GM18517 (cell line): Measurements from ENCODE around the gene OR10G2.
"Not testable (repeated sequence)": the region's sequence is repeated elsewhere in the genome, so short reads cannot be mapped to it uniquely, and the experiment has no call there.

Experiments
- ATAC-seq: cut with Tn5 transposase; IDR thresholded peaks from one replicate; pipeline ENCODE4 v1.9.1; 2021; ENCODE audit warnings: mild to moderate bottlenecking, moderate library complexity; ENCODE audit not compliant: unreplicated experiment

OR10G2 gene, protein sequence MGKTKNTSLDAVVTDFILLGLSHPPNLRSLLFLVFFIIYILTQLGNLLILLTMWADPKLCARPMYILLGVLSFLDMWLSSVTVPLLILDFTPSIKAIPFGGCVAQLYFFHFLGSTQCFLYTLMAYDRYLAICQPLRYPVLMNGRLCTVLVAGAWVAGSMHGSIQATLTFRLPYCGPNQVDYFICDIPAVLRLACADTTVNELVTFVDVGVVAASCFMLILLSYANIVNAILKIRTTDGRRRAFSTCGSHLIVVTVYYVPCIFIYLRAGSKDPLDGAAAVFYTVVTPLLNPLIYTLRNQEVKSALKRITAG

DNA sequence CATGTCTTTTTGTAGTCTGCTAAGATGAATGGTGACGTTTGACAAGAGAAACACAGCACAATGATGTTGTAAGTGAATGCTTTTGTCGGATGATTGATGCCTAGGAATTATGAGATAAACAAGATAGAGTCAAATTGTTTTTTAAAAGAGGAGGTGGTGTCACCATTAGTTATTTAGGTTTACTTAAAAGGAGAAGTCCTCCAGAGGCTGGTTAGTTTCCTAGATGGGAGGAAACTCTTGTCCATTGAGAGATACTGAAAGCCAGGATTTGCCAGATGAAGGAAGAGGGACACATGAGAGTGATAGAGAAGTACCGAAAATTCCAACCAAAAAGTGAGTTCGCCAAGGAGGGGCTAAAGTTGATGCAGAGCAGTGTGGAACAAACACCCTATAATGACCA lies at the start of gene OR10G2:
TSS of gene OR10G2 (minus strand) at position 101 of the 400 bp plus-strand sequence. CDS start at position 3, 98 bp downstream.
- ATAC-seq, result no peak

- no peak for ATAC-seq
These were observed 45.3 kb upstream of the OR10G2 start for GRCh38 chr14:21680072-21680471.

- no peak for ATAC-seq
These were observed 40.8 kb upstream of the OR10G2 start for GRCh38 chr14:21675566-21675965.

- ATAC-seq, result no peak
These were observed 39.0 kb upstream of the OR10G2 start, which contains the start of gene OR4E1 for GRCh38 chr14:21673718-21674117. Gene OR4E1, minus strand, starts transcription at chr14:21673818. Its CDS starts 2,883 bp downstream, at chr14:21670935.

GRCh38 chr14:21672116-21672515 lies 37.4 kb upstream of the OR10G2 start:
- ATAC-seq, result no peak

- ATAC-seq, result no peak
These were observed 36.6 kb upstream of the OR10G2 start for GRCh38 chr14:21671371-21671770.

GRCh38 chr14:21669284-21669683 lies 34.5 kb upstream of the OR10G2 start:
- ATAC-seq, result no peak

DNA sequence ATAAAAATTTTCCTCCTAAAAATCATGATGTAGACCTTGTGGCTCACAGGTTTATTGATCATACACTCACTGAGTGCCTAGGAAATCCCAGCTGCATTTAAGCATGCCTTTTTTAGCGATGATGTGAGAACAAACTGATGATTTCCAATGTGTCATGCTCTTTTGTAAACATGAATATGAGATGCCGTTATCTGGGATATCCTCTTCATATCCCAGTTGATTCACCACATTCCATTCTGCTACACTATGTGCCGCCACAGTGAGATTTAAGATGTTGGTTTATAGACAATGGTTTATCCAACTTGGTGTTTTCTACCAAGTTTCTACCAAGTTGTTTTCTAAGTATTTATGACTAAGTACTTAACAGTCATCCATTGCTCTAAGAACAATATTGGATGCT lies 33.6 kb upstream of the OR10G2 start:
- ATAC-seq, result no peak

DNA sequence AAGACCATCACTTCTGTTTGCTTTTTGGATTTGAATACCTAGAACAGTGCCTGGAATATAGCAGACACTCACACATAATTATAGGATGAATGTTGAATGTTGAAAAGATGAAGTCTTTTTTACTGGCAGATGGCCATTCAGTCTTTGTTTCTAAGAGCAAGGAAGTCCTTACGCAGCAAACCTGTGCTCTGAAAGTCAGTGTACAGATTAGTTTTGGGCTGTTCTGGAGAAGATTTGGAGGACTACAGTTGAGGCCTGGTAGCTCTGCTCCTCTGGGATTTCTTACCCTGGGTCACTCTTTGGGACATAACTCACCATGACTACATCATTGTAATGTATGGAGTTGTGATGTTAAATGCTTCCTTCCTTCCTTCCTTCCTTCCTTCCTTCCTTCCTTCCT lies 22.2 kb upstream of the OR10G2 start:
- no peak for ATAC-seq

DNA sequence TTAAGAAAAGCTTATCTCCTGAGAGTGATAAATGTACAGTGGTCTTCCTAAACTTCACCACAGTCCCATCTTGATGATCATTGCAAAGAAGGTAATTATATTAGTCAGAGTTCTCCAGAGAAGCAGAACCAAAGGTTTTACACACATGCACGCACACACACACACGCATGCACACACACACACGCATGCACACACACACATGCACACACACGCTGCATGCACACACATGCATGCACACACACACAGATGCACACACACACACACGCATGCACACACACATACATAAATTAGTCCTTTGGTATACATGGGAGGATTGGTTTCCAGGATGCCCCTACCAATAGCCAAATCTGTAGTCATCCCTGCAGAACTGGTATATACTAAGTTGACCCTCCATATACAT lies 19.5 kb upstream of the OR10G2 start:
- no peak for ATAC-seq

- no peak for ATAC-seq
These were observed 18.7 kb upstream of the OR10G2 start, which contains the start of gene OR4E2 for GRCh38 chr14:21653331-21653885. Gene OR4E2, plus strand, starts transcription at chr14:21653835. Its CDS starts 11,248 bp downstream, at chr14:21665083.

DNA sequence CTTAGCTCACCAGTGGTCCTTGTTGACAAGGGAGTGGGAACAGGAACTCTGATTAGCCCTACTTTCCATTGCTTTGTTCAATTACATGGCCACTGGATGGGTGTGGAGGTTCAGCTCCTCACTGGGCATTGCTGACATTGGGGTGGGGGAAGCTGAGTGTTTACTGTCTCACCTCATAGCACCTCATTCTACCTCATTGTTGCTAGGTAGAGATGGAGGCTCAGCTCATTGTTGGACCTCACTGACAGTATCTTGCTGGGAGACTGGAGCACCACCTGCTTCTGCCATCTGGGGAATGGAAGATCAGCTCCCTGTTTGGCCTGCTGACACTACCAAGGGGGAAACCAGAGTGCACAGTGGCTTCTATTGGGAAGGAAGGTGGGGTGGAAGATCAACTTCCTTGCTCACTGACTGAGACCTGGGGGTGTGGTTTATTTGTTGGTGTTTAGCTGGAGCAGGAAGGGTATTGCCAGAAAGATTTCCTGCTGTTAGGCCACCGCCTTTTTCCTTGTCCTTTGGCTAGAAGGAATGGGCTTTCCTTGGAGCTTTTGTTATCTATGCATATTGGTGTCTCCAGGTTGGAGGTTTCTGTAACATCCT lies 17.6 kb upstream of the OR10G2 start:
- ATAC-seq, result no peak

DNA sequence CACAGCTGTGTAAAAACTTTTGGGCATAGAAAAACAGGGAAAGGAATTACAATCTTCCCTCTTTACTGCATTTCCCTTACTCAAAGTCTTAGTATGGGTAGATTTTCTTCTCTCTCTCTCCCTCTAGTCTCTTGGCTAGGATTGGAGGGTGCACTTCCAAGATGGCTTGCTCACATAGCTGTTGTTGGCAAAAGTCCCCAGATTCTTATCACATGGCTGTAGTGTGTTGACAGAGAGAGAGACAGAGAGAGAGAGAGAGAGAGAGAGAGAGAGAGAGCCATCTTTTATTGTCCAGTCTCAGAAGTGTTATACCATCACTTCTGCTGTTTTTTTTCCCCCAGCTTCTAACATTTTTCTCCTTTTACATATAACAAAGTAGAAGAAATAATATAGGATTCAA lies 12.6 kb upstream of the OR10G2 start:
- ATAC-seq, result no peak

DNA sequence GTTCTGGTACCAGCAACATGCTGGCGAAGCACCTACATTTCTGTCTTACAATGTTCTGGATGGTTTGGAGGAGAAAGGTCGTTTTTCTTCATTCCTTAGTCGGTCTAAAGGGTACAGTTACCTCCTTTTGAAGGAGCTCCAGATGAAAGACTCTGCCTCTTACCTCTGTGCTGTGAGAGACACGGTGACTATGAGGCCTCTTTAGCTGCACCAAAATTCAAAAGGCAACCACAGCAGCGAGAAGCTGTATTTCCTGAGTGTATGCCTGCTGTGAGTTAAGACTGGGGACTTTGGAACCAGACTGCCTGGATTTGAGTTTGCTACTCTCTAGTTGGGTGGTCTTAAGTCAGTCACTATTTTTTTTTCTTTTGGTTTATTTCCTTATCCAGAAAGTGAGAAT lies 8.7 kb upstream of the OR10G2 start:
- no peak for ATAC-seq

GRCh38 chr14:21642683-21643082 lies 7.9 kb upstream of the OR10G2 start:
- no peak for ATAC-seq

- no peak for ATAC-seq
These were observed 3.7 kb downstream of the OR10G2 start for GRCh38 chr14:21631084-21631483.

GRCh38 chr14:21630503-21630902 lies 4.2 kb downstream of the OR10G2 start:
- not testable (repeated sequence) for ATAC-seq

DNA sequence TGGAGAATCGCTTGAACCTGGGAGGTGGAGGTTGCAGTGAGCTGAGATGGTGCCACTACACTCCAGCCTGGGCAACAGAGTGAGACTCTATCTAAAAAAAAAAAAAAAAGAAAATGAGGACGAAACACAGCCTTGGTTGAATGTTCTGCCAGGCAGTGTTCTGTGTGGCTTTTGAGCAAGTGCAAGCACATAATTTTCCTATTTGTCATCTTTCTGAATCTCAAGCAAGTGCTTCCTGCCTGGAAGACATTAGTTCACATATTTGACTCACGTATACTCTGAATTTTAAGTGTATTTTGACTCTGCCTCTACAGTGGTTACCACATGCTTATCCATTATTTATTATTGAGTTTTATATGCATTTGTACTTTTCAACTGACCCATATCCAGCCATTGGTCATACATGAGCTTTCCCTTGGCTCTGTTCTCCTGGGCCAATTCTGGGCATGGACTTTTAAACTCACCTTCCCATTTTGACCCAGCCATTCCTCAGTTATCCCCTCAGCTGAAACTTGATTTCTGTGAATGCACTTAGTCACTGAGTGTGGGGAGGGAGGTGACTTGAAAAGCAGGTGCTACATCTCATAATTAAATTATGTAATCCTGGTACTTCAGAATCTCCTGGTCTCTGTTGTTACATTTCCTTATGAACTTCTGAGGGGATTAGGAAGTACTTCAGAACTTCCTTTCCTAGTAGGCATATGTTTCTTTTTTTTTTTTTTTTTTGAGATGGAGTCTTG lies 8.1 kb downstream of the OR10G2 start:
- no peak for ATAC-seq

DNA sequence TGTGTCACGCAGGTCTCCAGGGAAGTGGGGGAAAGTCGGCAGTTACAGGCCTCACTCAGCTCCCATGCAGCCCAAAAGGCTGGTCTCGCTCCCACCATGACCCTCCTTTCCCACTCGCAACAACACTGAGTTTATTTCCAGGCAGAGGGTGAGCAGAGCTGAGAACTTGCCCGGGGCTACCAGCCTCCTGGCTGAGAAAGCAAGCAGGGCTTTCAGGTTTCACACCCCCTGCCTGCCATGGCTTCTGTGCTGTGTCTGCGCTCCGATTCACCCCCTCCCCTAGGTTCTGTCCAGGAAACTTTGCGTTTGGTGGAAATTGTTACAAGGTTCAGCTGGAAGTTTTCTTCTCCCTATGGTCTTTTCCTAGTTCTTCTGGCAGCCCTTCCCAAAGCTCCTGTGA lies 17.1 kb downstream of the OR10G2 start:
- ATAC-seq, result no peak

- no peak for ATAC-seq
These were observed 20.5 kb downstream of the OR10G2 start for GRCh38 chr14:21614240-21614639.

- ATAC-seq, result no peak
These were observed 22.4 kb downstream of the OR10G2 start for GRCh38 chr14:21612324-21612723.
